GM10266 (cell line): ENCODE data around the gene ZNF474.
"Not testable (repeated sequence)": the region's sequence is repeated elsewhere in the genome, so short reads cannot be mapped to it uniquely, and the experiment has no call there.

Experiments
- DNase-seq: peaks from one replicate; pipeline ENCODE4 v3.0.0; 2012; ENCODE audit errors: extremely low spot score
- CTCF ChIP-seq: IDR thresholded peaks from 2 replicates; pipeline ENCODE4 v1.5.1; 2012; ENCODE audit warnings: mild to moderate bottlenecking, low read depth; ENCODE audit not compliant: control insufficient read depth, insufficient read depth; ENCODE audit errors: missing control alignments

Gene ZNF474

DNA sequence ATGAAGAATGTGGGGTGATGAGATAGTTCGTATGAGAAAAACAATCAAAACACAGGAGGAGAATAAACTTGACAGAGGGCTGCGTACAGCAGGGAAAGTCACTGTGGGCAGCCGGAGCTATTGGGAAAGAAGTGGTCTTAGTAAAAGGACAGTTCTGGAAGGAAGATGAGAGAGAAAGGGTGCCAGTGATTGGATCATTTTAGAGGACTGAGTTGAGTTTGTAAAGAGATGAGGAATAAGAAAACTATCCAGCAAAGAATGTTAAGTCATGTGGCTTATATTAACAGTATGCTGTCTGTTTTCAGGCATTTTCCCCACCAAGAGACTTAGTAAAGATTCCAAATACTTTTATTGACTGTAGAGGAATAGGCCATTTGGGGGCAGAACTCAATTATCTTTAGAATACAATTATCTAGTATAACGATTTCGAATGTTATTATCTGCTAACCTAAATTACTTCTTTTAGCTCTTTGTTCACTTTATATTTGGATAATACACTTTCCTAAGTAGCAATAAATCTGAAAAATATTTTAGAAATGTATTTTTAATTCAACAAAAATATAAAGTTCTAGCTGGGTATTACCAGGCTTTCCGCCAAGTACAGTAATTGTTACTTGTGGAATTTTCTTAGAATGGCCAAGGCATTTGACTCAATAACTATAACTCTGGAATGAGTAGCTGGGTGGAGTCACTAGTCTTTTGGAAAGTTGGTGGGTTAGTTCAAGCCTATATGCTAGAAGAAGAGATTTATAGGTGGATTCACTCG, 35.7 kb upstream of the ZNF474 start:
- no peak for DNase-seq

DNA sequence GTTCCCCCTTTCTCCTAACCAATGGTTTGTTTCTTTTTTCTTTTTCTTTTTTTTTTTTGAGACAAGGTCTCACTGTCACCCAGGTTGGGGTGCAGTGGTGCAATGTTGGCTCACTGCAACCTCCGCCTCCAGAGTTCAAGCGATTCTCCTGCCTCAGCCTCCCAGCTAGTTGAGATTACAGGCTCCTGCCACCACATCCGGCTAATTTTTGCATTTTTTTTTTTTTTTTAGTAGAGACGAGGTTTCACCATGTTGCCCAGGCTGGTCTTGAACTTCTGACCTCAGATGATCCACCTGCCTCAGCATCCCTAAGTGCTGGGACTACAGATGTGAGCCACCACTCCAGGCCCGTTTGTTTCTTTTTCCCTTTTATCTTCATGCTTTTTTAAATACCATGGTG, 35.1 kb upstream of the ZNF474 start:
- not testable (repeated sequence) for DNase-seq

More for the DNA sequence above, 35.7 kb upstream of the ZNF474 start:
- no peak for TF ChIP-seq CTCF

DNA sequence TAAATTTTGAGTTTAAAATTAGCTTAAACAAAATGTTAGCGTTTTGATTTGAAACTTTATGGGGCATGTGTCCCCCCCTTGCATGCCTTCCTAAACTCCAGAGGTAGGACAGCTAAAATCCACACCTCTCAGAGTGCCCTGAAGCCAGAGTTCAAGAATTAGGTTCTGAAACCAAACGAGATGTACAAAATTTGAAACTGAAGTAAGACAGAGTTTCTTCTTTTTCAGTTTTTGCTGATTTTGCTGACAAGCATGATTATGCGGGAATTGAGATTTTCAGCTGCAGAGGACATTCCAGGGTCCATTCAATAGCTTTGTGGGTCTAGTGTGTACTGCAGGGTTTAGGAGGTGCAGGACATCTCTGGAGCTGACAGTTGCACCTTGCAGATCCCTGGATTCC, 34.2 kb upstream of the ZNF474 start:
- TF ChIP-seq CTCF, result no peak

DNA sequence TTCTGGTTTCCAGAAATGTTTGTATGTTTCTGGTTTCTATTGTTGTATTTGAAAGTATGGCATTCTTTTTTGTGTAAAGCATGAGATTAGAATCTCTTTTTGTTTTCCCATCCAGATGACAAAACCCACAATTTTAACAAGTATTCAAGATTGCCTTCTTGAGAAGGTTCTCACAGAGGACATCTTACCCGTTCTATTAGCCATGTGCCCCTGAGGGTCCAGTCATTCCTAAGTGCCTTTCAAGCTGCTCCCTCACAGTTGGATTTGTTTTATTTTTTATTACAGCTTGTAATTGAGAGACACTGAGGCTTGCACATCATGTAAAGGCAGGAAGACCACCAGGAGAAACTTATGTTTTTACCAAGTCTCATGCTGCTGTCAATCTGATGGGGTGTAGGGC, 32.0 kb upstream of the ZNF474 start:
- no peak for DNase-seq
- TF ChIP-seq CTCF, result no peak

More for the DNA sequence above, 34.2 kb upstream of the ZNF474 start:
- DNase-seq, result no peak

GRCh38 chr5:122099060-122099790, 30.1 kb upstream of the ZNF474 start:
- no peak for DNase-seq
- no peak for TF ChIP-seq CTCF

- TF ChIP-seq CTCF, result peak; percentile 59
- DNase-seq, result no peak
Measured at GRCh38 chr5:122101636-122102285, 27.6 kb upstream of the ZNF474 start.

DNA sequence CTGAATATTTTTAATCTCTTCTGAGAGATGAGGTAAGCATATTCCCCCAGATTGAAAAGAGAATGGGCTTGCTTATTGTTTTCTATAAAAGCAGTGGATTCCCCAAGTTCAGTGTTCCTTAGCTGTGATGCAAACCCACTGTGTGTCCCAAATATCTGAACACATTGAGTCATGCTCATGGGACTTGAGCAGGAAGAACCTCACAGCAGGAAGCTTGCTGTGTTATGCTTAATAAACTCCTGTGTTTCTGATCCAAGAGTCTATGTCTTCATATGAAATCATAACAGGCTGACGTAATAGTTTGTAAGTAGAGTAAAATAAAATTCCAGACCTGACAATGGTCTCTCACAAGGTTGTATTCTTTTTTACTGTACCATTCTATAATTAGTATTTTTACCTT, 26.5 kb upstream of the ZNF474 start:
- DNase-seq, result no peak
- no peak for TF ChIP-seq CTCF
